T-helper 9 cell (primary cell): ENCODE data around the gene CIAO3.

Experiments
- DNase-seq: peaks from one replicate; pipeline ENCODE4 v3.0.0-alpha.2; 2020

The CIAO3 gene

GRCh38 chr16:775236-775796 is 34.5 kb upstream of the CIAO3 start:
- DNase-seq: no peak

GRCh38 chr16:774086-775001 is 33.5 kb upstream of the CIAO3 start:
- no peak for DNase-seq

GRCh38 chr16:772959-773358 is 32.2 kb upstream of the CIAO3 start:
- no peak for DNase-seq

GRCh38 chr16:770411-770810 is 29.6 kb upstream of the CIAO3 start:
- DNase-seq: no peak

- no peak for DNase-seq
Measured at GRCh38 chr16:769934-770333, 29.1 kb upstream of the CIAO3 start.

- DNase-seq: no peak
Measured at GRCh38 chr16:769184-769784, 28.5 kb upstream of the CIAO3 start.

GRCh38 chr16:768428-768827 is 27.6 kb upstream of the CIAO3 start:
- no peak for DNase-seq

- DNase-seq: no peak
Measured at GRCh38 chr16:767743-768235, 27.0 kb upstream of the CIAO3 start.

GRCh38 chr16:766820-767640 is 26.2 kb upstream of the CIAO3 start:
- DNase-seq: no peak

- DNase-seq: no peak
Measured at GRCh38 chr16:766008-766819, 25.4 kb upstream of the CIAO3 start.

- DNase-seq: no peak
Measured at GRCh38 chr16:765488-765865, 24.7 kb upstream of the CIAO3 start.

GRCh38 chr16:764848-765487 is 24.2 kb upstream of the CIAO3 start:
- no peak for DNase-seq

GRCh38 chr16:764184-764750 is 23.5 kb upstream of the CIAO3 start:
- DNase-seq: no peak

GRCh38 chr16:763369-764183 is 22.8 kb upstream of the CIAO3 start:
- DNase-seq: no peak

GRCh38 chr16:762595-763268 is 21.9 kb upstream of the CIAO3 start:
- DNase-seq: no peak

- no peak for DNase-seq
Measured at GRCh38 chr16:761625-762513, 21.1 kb upstream of the CIAO3 start.

GRCh38 chr16:760545-761343 is 19.9 kb upstream of the CIAO3 start, which contains the start of gene MSLN:
Gene MSLN, plus strand, starts transcription at chr16:760734. Its CDS starts 1,947 bp downstream, at chr16:762681.
- no peak for DNase-seq

- no peak for DNase-seq
Measured at GRCh38 chr16:760065-760464, 19.3 kb upstream of the CIAO3 start.
